Measurements from ENCODE around the gene SUFU.
A peak's percentile ranks its signal among the peaks of the same experiment; 100 is the strongest.

The SUFU gene

GRCh38 chr10:102647443-102648268 is 143.9 kb downstream of the SUFU start:
- Histone ChIP-seq H3K9me3 (ENCODE audit: control insufficient read depth in 5 of 5, low read length in 5 of 5) (no peaks in the 10 kb centered on the region), H3K36me3 (ENCODE audit: control insufficient read depth in 5 of 5, insufficient read depth in 5 of 5, low read length in 5 of 5) (peaks cover 0 to 34% (median 26%) of the 10 kb centered on the region in 5 donors), H3K27me3 (ENCODE audit: control insufficient read depth in 5 of 5, insufficient read depth in 4 of 5, low read length in 5 of 5) (no peaks in the 10 kb centered on the region), H3K27ac (ENCODE audit: low read depth, low read length) (peak overlapping the region; percentile 99), H3K4me3 (ENCODE audit: low read depth in 1 of 5, low read length in 5 of 5) (peak overlapping the region; percentile 94 to 100 (median 99)), H3K9ac (ENCODE audit: low read length in 5 of 5) (peak overlapping the region; percentile 66 to 99 (median 93)), H3K4me1 (ENCODE audit: control insufficient read depth in 5 of 5, insufficient read depth in 5 of 5, low read length in 5 of 5) (peaks cover 26 to 83% (median 69%) of the 10 kb centered on the region in 5 donors)

- Histone ChIP-seq H3K36me3 (ENCODE audit: control insufficient read depth in 5 of 5, insufficient read depth in 5 of 5, low read length in 5 of 5) (peaks cover 0 to 41% (median 31%) of the 10 kb centered on the region in 5 donors), H3K4me1 (ENCODE audit: control insufficient read depth in 5 of 5, insufficient read depth in 5 of 5, low read length in 5 of 5) (peaks cover 26 to 91% (median 75%) of the 10 kb centered on the region in 5 donors), H3K27me3 (ENCODE audit: control insufficient read depth in 5 of 5, insufficient read depth in 4 of 5, low read length in 5 of 5) (no peaks in the 10 kb centered on the region), H3K9me3 (ENCODE audit: control insufficient read depth in 5 of 5, low read length in 5 of 5) (no peaks in the 10 kb centered on the region), H3K4me3 (ENCODE audit: low read depth in 1 of 5, low read length in 5 of 5) (peak overlapping the region; percentile 94 to 100 (median 99)), H3K27ac (ENCODE audit: low read depth, low read length) (peak overlapping the region; percentile 99), H3K9ac (ENCODE audit: low read length in 5 of 5) (peak overlapping the region; percentile 28 to 99 (median 93))
Observed at GRCh38 chr10:102648269-102648888, 144.6 kb downstream of the SUFU start.

DNA sequence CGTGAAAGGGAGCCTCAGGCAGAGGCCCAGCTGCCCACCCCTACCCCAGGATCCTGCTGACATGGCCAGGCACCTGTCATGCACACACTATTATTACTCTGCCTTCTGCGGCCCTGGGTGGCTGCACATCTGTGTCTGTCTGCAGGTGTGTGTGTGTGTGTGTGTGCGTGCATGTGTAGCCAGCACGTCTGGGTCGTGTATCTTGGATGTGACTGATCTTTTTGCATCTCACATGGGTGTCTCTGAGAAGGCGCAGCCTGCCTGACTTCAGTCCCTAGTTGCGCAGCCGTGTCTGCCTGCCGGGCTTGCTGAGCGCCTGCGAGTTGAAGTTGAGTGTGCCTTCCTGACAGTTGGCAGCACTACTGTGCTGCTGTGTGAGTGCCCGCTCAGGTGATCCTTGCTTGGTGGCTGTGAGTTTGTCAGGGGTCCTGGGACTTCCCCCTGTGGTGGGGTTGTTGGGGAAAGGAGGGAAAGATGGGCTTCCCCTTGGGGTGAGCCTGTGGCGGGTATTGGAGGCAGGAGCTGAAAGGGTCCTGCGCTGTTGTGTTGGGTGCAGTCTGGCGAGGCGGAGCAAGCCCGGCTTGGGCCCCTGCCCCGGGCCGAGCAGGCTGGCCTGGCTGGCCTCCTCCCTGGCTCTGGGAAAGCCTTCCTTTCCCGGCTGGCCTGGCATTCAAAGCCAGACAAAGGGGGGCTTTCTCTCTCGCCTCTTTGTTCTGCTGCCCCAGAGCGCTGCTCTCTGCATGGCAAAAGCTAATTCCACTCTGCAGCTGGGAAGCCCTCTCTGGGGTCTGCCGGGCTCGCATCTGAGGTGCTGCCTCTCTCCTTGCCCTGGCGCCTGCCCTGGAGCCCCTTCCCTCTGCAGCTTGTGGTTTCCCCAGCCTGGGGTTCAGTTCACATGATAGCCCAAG is 145.4 kb downstream of the SUFU start:
- Histone ChIP-seq H3K36me3 (ENCODE audit: control insufficient read depth in 5 of 5, insufficient read depth in 5 of 5, low read length in 5 of 5) (peaks cover 0 to 48% (median 37%) of the 10 kb centered on the region in 5 donors), H3K27ac (ENCODE audit: low read depth, low read length) (peak overlapping the region; percentile 54), H3K9me3 (ENCODE audit: control insufficient read depth in 5 of 5, low read length in 5 of 5) (no peaks in the 10 kb centered on the region), H3K9ac (ENCODE audit: low read length in 5 of 5) (peak overlapping the region; percentile 26 to 99 (median 57)), H3K4me3 (ENCODE audit: low read depth in 1 of 5, low read length in 5 of 5) (peak overlapping the region; percentile 94 to 100 (median 99)), H3K4me1 (ENCODE audit: control insufficient read depth in 5 of 5, insufficient read depth in 5 of 5, low read length in 5 of 5) (peaks cover 26 to 95% (median 80%) of the 10 kb centered on the region in 5 donors), H3K27me3 (ENCODE audit: control insufficient read depth in 5 of 5, insufficient read depth in 4 of 5, low read length in 5 of 5) (no peaks in the 10 kb centered on the region)

DNA sequence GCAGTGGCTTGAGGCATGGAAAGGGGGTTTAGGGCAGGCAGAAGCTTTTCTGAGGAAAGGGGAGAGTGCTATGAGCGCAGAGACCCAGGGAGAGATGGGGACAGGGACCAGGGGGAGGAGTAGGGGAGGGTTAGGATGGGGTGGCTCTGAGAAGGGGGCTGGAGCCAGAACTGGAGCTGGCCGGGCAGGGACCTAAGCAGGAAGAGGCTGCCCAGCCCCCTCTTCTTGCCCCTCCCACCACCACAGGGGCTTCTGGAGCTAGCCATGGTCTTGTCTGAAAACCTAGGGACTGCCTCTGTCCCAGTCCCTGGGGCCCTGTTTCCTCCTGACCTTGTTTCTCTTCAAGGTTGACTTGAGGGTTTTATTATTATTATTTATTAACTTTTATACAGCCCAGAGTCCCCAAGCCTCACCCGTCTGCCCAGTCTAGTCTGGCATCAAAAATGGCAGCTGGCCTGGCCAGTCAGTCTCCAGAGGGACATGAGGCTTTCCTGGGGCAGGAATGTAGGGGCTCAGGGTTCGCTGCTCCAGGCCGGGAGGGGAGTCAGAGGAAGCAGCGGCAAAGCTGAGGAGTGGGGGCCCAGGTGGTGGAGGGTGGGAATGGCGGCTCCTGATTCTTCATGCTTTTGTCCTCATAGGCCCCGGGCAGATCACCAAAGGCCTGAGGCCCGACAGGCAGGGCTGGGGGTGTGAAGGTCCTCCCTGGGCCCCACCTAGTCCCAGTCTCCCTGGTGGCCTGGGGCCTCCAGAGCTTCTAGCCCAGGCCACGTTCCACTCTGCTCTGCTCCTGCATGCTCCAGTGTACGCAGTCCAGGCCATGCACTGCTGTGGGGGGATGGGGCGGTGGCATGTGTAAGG is 146.3 kb downstream of the SUFU start:
- peak overlapping the region in 4 of 5 donors; percentile 55 to 99 (median 75) for H3K9ac ChIP-seq (ENCODE audit: low read length in 5 of 5)
- peak overlapping the region; percentile 64 to 99 (median 97) for H3K4me3 ChIP-seq (ENCODE audit: low read depth in 1 of 5, low read length in 5 of 5)
- no peaks in the 10 kb centered on the region for H3K9me3 ChIP-seq (ENCODE audit: control insufficient read depth in 5 of 5, low read length in 5 of 5)
- H3K4me1 ChIP-seq (ENCODE audit: control insufficient read depth in 5 of 5, insufficient read depth in 5 of 5, low read length in 5 of 5): peaks cover 26 to 86% (median 80%) of the 10 kb centered on the region in 5 donors
- no peaks in the 10 kb centered on the region for H3K27me3 ChIP-seq (ENCODE audit: control insufficient read depth in 5 of 5, insufficient read depth in 4 of 5, low read length in 5 of 5)
- peak overlapping the region; percentile 54 for H3K27ac ChIP-seq (ENCODE audit: low read depth, low read length)
- peaks cover 0 to 56% (median 45%) of the 10 kb centered on the region in 5 donors for H3K36me3 ChIP-seq (ENCODE audit: control insufficient read depth in 5 of 5, insufficient read depth in 5 of 5, low read length in 5 of 5)

DNA sequence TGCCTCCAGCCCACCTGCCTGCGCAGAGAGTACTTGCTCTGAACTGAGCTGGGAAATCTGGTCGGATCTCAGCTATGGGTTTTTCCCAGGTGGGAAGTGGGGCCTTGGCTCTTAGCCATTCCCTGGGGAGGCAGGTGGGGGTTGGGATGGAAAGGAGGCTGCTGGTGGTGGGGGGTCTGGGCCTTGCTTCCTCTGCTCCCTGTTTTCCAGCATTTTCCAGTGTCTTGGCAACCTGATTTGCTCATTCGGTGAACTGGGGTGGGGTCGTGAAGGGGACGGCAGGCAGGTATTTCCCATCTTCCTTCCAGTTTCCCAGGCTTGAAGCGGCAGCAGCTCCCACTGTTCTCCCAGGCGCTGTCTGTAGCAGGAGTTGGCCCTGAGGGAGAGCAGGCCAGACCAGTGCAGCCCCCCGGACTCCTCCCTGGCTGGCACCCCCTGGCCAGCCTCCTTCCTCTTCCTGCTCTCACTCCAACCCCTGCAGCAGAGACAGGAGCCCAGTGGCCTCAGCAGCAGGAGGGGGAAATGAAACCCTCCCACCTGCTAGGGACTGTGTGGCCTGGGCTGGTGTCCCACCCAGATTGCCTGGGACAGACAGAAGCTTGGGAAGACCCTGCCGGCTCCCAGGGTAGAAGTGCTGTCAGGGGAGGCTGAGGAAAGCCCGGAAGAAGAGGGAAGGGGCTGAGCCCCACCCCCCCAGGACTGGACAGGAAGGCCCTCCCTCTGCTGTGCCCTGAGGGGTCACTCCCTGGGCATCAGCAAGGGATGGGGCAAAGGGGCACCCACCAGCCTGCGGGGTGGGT is 147.1 kb downstream of the SUFU start:
- Histone ChIP-seq H3K9ac (ENCODE audit: low read length in 5 of 5) (peak overlapping the region in 4 of 5 donors; percentile 10 to 55 (median 38)), H3K9me3 (ENCODE audit: control insufficient read depth in 5 of 5, low read length in 5 of 5) (no peaks in the 10 kb centered on the region), H3K27me3 (ENCODE audit: control insufficient read depth in 5 of 5, insufficient read depth in 4 of 5, low read length in 5 of 5) (no peaks in the 10 kb centered on the region), H3K27ac (ENCODE audit: low read depth, low read length) (peak overlapping the region; percentile 54), H3K36me3 (ENCODE audit: control insufficient read depth in 5 of 5, insufficient read depth in 5 of 5, low read length in 5 of 5) (peaks cover 0 to 64% (median 53%) of the 10 kb centered on the region in 5 donors), H3K4me3 (ENCODE audit: low read depth in 1 of 5, low read length in 5 of 5) (peak overlapping the region in 3 of 5 donors; percentile 7 to 99 (median 18)), H3K4me1 (ENCODE audit: control insufficient read depth in 5 of 5, insufficient read depth in 5 of 5, low read length in 5 of 5) (peaks cover 26 to 83% (median 78%) of the 10 kb centered on the region in 5 donors)

DNA sequence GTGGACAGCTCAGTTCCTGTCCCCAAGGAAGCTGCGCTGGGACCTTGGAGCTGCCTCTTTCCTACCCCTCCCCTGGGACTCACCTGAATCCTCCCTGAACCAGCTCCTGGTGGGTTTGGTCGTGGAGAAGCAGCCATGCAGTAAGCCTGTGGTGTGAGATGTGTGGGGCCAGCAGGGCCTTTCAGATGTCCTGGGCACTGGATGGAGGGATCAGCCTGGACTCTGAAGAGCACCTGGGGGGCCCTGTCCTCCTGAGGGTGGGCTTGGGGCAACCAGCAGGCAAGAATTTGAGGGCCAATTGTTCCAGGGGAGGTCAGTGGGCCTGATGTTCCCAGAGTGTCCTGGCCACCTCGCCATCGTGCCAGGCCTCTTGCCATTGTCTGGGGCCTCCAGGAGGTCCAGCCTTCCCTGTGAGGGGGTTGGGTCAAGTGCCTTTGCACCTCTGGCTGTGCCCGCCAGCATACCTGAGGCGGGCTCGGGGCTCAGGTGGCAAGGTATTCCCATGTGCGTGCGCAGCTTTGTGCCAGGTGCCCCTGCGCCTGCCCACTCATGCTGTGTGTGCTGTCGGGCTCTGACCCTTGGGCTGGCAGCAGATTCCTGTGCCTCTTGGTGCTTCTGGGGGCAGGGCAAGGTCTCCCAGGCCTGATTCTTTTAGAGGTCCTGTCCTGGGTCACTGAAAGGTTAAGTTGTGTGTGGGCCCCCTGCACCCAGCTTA is 147.8 kb downstream of the SUFU start:
- H3K9me3 ChIP-seq (ENCODE audit: control insufficient read depth in 5 of 5, low read length in 5 of 5): no peaks in the 10 kb centered on the region
- H3K9ac ChIP-seq (ENCODE audit: low read length in 5 of 5): peak overlapping the region in 4 of 5 donors; percentile 6 to 51 (median 19)
- peaks cover 26 to 75% (median 72%) of the 10 kb centered on the region in 5 donors for H3K4me1 ChIP-seq (ENCODE audit: control insufficient read depth in 5 of 5, insufficient read depth in 5 of 5, low read length in 5 of 5)
- peak overlapping the region in 1 of 5 donors; percentile 28 for H3K4me3 ChIP-seq (ENCODE audit: low read depth in 1 of 5, low read length in 5 of 5)
- no peaks in the 10 kb centered on the region for H3K27me3 ChIP-seq (ENCODE audit: control insufficient read depth in 5 of 5, insufficient read depth in 4 of 5, low read length in 5 of 5)
- peaks cover 0 to 71% (median 61%) of the 10 kb centered on the region in 5 donors for H3K36me3 ChIP-seq (ENCODE audit: control insufficient read depth in 5 of 5, insufficient read depth in 5 of 5, low read length in 5 of 5)
- H3K27ac ChIP-seq (ENCODE audit: low read depth, low read length): peak overlapping the region; percentile 54

GRCh38 chr10:102652170-102652916 is 148.6 kb downstream of the SUFU start:
- H3K36me3 ChIP-seq (ENCODE audit: control insufficient read depth in 5 of 5, insufficient read depth in 5 of 5, low read length in 5 of 5): peaks cover 0 to 79% (median 68%) of the 10 kb centered on the region in 5 donors
- H3K27ac ChIP-seq (ENCODE audit: low read depth, low read length): no peak overlapping the region
- no peak overlapping the region for H3K4me3 ChIP-seq (ENCODE audit: low read depth in 1 of 5, low read length in 5 of 5)
- H3K4me1 ChIP-seq (ENCODE audit: control insufficient read depth in 5 of 5, insufficient read depth in 5 of 5, low read length in 5 of 5): peaks cover 26 to 73% (median 68%) of the 10 kb centered on the region in 5 donors
- H3K27me3 ChIP-seq (ENCODE audit: control insufficient read depth in 5 of 5, insufficient read depth in 4 of 5, low read length in 5 of 5): no peaks in the 10 kb centered on the region
- no peaks in the 10 kb centered on the region for H3K9me3 ChIP-seq (ENCODE audit: control insufficient read depth in 5 of 5, low read length in 5 of 5)
- peak overlapping the region in 1 of 5 donors; percentile 13 for H3K9ac ChIP-seq (ENCODE audit: low read length in 5 of 5)
